IMR-90 (cell line): Measurements from ENCODE around the gene MPRIP. TPM values are rescaled to one million over a fixed set of nuclear protein-coding genes. Genes with fewer than 3 reads are reported as not detected.

Experiments used
- ATAC-seq: fragments of 200-7000 bp; cut with Tn5 transposase; 2 replicates; pipeline ENCODE4 v1.9.1; 2020; ENCODE audit warnings: low read depth, mild to moderate bottlenecking, moderate library complexity
- BruUV-seq: library from RNA; stranded (reverse); fragments of 400-500 nt; replicated peaks from 2 replicates; lab custom pipeline; 2021; lab: Mats Ljungman, UMichigan
- CTCF ChIA-PET: fragments of 300-600 bp; formaldehyde crosslinking; extraction: SDS; loops from one replicate; lab custom pipeline; 2021; ENCODE audit warnings: antibody characterized with exemption; lab: Yijun Ruan, JAX
- POLR2A ChIA-PET: fragments of 300-600 bp; sonication (Branson Sonifier 250); formaldehyde crosslinking; loops from one replicate; lab custom pipeline; 2022; ENCODE audit warnings: antibody characterized with exemption; ENCODE audit not compliant: unreplicated experiment; lab: Charles Lee
- DNase-seq: peaks from one replicate; pipeline ENCODE4 v3.0.0; 2013
- H2AFZ ChIP-seq: replicated peaks from 2 replicates; pipeline ENCODE3; 2013; ENCODE audit warnings: low read length, mild to moderate bottlenecking; ENCODE audit not compliant: poor library complexity
- H2AK5ac ChIP-seq: 2 replicates; pipeline ENCODE4 v1.6.1; 2013; ENCODE audit warnings: low read depth, low read length, inconsistent platforms
- H2AK9ac ChIP-seq: replicated peaks from 2 replicates; pipeline ENCODE3; 2013; ENCODE audit warnings: mild to moderate bottlenecking, low read depth, low read length, moderate library complexity; ENCODE audit not compliant: poor library complexity
- H2BK120ac ChIP-seq: 2 replicates; pipeline ENCODE4 v1.6.1; 2013; ENCODE audit warnings: low read depth, low read length, inconsistent platforms
- H2BK15ac ChIP-seq: 3 replicates; pipeline ENCODE4 v1.6.1; 2013; ENCODE audit warnings: low read depth, low read length, inconsistent platforms
- H2BK20ac ChIP-seq: 2 replicates; pipeline ENCODE4 v1.6.1; 2013; ENCODE audit warnings: low read depth, mild to moderate bottlenecking, inconsistent platforms, low read length, moderate library complexity
- H2BK5ac ChIP-seq: 2 replicates; pipeline ENCODE4 v1.6.1; 2013; ENCODE audit warnings: mild to moderate bottlenecking, low read depth, low read length, inconsistent platforms; ENCODE audit not compliant: poor library complexity, severe bottlenecking
- H3K14ac ChIP-seq: replicated peaks from 2 replicates; pipeline ENCODE4 v1.6.1; 2013; ENCODE audit warnings: low read depth, low read length, inconsistent platforms
- H3K18ac ChIP-seq: 2 replicates; pipeline ENCODE4 v1.6.1; 2013; ENCODE audit warnings: low read depth, low read length, control low read depth
- H3K23ac ChIP-seq: 2 replicates; pipeline ENCODE4 v1.6.1; 2013; ENCODE audit warnings: low read depth, low read length, inconsistent platforms
- H3K27ac ChIP-seq: 2 replicates; pipeline ENCODE4 v1.5.1; 2013; ENCODE audit warnings: mild to moderate bottlenecking, control low read depth, low read length; ENCODE audit not compliant: insufficient read depth
- H3K27me3 ChIP-seq: 2 replicates; pipeline ENCODE4 v1.6.1; 2013; ENCODE audit warnings: low read length; ENCODE audit not compliant: control insufficient read depth, insufficient read depth
- H3K36me3 ChIP-seq: 2 replicates; pipeline ENCODE4 v1.6.1; 2013; ENCODE audit warnings: low read length, mixed read lengths; ENCODE audit not compliant: control insufficient read depth, insufficient read depth
- H3K4ac ChIP-seq: 2 replicates; pipeline ENCODE4 v1.6.1; 2013; ENCODE audit warnings: low read depth, low read length, inconsistent platforms
- H3K4me1 ChIP-seq: 2 replicates; pipeline ENCODE4 v1.6.1; 2013; ENCODE audit warnings: low read length, mixed read lengths; ENCODE audit not compliant: control insufficient read depth, insufficient read depth
- H3K4me2 ChIP-seq: 2 replicates; pipeline ENCODE4 v1.6.1; 2013; ENCODE audit warnings: low read depth, mild to moderate bottlenecking, control low read depth, low read length, moderate library complexity
- H3K4me3 ChIP-seq: 2 replicates; pipeline ENCODE4 v1.5.1; 2013; ENCODE audit warnings: low read depth, mild to moderate bottlenecking, control low read depth, low read length, moderate library complexity; ENCODE audit not compliant: insufficient read depth
- H3K56ac ChIP-seq: 2 replicates; pipeline ENCODE4 v1.6.1; 2013; ENCODE audit warnings: low read length, inconsistent platforms; ENCODE audit not compliant: insufficient read depth; ENCODE audit errors: extremely low read depth
- H3K79me1 ChIP-seq, 2 experiments: 2 replicates each; pipeline ENCODE4 v1.6.1; 2013; ENCODE audit warnings: low read length in 2 of 2, inconsistent platforms in 1 of 2, low read depth in 1 of 2
- H3K9ac ChIP-seq: 2 replicates; pipeline ENCODE4 v1.6.1; 2013; ENCODE audit warnings: low read depth, low read length, control low read depth
- H3K9me1 ChIP-seq: 2 replicates; pipeline ENCODE4 v1.6.1; 2013; ENCODE audit warnings: low read length, inconsistent platforms; ENCODE audit not compliant: insufficient read depth
- H3K9me3 ChIP-seq: 2 replicates; pipeline ENCODE4 v1.6.1; 2013; ENCODE audit warnings: low read length; ENCODE audit not compliant: control insufficient read depth, insufficient read depth
- H4K20me1 ChIP-seq: 2 replicates; pipeline ENCODE4 v1.6.1; 2013; ENCODE audit warnings: low read length, inconsistent platforms; ENCODE audit not compliant: insufficient read depth
- H4K5ac ChIP-seq: 2 replicates; pipeline ENCODE4 v1.6.1; 2013; ENCODE audit warnings: mild to moderate bottlenecking, low read depth, low read length, control low read depth
- H4K8ac ChIP-seq, 2 experiments: 2 replicates each; pipeline ENCODE4 v1.6.1; 2013; ENCODE audit warnings: low read depth in 2 of 2, low read length in 2 of 2, control low read depth in 1 of 2, inconsistent platforms in 1 of 2
- H4K91ac ChIP-seq: 2 replicates; pipeline ENCODE4 v1.6.1; 2013; ENCODE audit warnings: low read depth, low read length, inconsistent platforms; ENCODE audit not compliant: insufficient read depth
- CEBPB ChIP-seq: IDR thresholded peaks from 2 replicates; pipeline ENCODE4 v1.6.1; 2012; ENCODE audit warnings: low read depth, low read length, improper control_type of control experiment
- CHD1 ChIP-seq: IDR thresholded peaks from 2 replicates; pipeline ENCODE4 v1.6.1; 2012; ENCODE audit warnings: low read depth, low read length, improper control_type of control experiment
- CTCF ChIP-seq: conservative IDR thresholded peaks from 2 replicates; pipeline ENCODE4 v1.5.1; 2012; ENCODE audit warnings: mild to moderate bottlenecking, low read depth, low read length, improper control_type of control experiment
- FOS ChIP-seq: fragments of 150-350 bp; IDR thresholded peaks from 2 replicates; pipeline ENCODE4 v1.6.1; 2016; ENCODE audit warnings: low read depth, low read length
- MAZ ChIP-seq: IDR thresholded peaks from 2 replicates; pipeline ENCODE4 v1.6.1; 2012; ENCODE audit warnings: low read depth, mild to moderate bottlenecking, low read length, improper control_type of control experiment, moderate library complexity, borderline replicate concordance
- MXI1 ChIP-seq: IDR thresholded peaks from 2 replicates; pipeline ENCODE4 v1.6.1; 2012; ENCODE audit warnings: low read depth, mild to moderate bottlenecking, low read length, moderate library complexity, borderline replicate concordance
- NFE2L2 ChIP-seq: fragments of 150-350 bp; IDR thresholded peaks from 2 replicates; pipeline ENCODE4 v1.6.1; 2016; ENCODE audit warnings: low read depth, mild to moderate bottlenecking, low read length
- RFX5 ChIP-seq: IDR thresholded peaks from 2 replicates; pipeline ENCODE4 v1.8.0; 2012; ENCODE audit warnings: low read depth, mild to moderate bottlenecking, low read length, moderate library complexity
- WGBS, 2 experiments: methylation state at CpG; one replicate each; pipeline versions ENCODE4 v1.1.5 to v1.1.7; 2013; ENCODE audit warnings: missing lambda C conversion rate in 2 of 2; ENCODE audit not compliant: insufficient read length in 1 of 2; ENCODE audit errors: extremely low coverage in 2 of 2; 5-methylcytosine and 5-hydroxymethylcytosine counted together
- dilution Hi-C: fragments of 300-500 bp; cut with HindIII; formaldehyde crosslinking; loops from one replicate; pipeline ENCODE4 v1.14.3; 2018; ENCODE audit warnings: low sequenced_read_pairs; ENCODE audit not compliant: unreplicated experiment
- in situ Hi-C: fragments of 300-500 bp; cut with MboI; formaldehyde crosslinking; loops from 3 replicates; pipeline ENCODE4 v1.14.3; 2019; ENCODE audit warnings: low sequenced_read_pairs, inconsistent platforms, mixed read lengths
- intact Hi-C: fragments of 100-400 bp; cut with micrococcal nuclease; formaldehyde crosslinking; loops from 2 replicates; pipeline ENCODE4 v1.10.0; 2022
- polyA plus RNA-seq, 3 experiments: library from polyadenylated mRNA; depleted of rRNA; stranded (reverse); fragments of >200 nt; gene quantifications; 2 replicates each; pipeline ENCODE4 v1.2.3, GENCODE V29; 2012; ENCODE audit warnings: low replicate concordance in 1 of 3
- total RNA-seq: library from RNA; depleted of rRNA; stranded (reverse); fragments of >200 nt; gene quantifications from 2 replicates; pipeline ENCODE4 v1.2.3, GENCODE V29; 2012
- TF ChIP-seq, protein P1 (sequence below): fragments of 150-350 bp; IDR thresholded peaks from 2 replicates; pipeline ENCODE4 v1.6.1; 2017; ENCODE audit warnings: mild to moderate bottlenecking, antibody characterized with exemption, low read length, low read depth
- TF ChIP-seq, protein P2 (sequence below): fragments of 150-350 bp; IDR thresholded peaks from 2 replicates; pipeline ENCODE4 v1.6.1; 2016; ENCODE audit warnings: low read depth, mild to moderate bottlenecking, low read length, moderate library complexity, borderline replicate concordance

Gene MPRIP
- total and polyA plus RNA-seq, 2 of the 4 experiments (the other 2 are of a cell fraction) = 111 to 149 TPM

DNA sequence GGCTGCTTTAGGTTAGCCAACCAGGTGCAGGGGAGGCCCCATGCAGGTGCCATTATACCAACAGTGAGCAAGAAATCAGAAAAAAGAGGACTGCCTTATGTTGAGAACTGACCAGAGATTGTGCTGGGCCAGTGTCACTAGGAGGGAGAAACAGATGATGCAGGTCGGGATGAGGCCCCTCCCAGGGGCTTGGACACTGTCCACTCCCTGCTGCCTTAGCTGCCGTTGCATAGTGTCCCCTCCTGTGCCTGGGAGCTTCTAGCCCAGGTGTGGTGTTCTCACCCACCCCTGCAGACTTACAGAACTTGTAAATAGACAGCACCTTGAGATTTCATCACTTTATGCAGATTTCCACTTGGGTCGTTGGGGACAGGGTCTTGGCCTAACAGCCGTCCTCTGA, 127.1 kb downstream of the MPRIP start:
- Histone ChIP-seq H3K4me3 (no peak overlapping the region), H3K14ac (no peak overlapping the region), H2AK9ac (no peak overlapping the region), H3K9ac (no peak overlapping the region), H4K20me1 (peaks cover 9% of the 10 kb centered on the region; the same call in 1 of the 2 replicates), H3K27me3 (no peaks in the 10 kb centered on the region), H3K4me2 (no peak overlapping the region), H2BK20ac (no peak overlapping the region), H3K18ac (no peak overlapping the region), H3K79me1 (peaks cover 12 to 48% of the 10 kb centered on the region in 2 experiments), H3K56ac (no peak overlapping the region), H4K5ac (no peak overlapping the region), H2BK120ac (no peak overlapping the region), H3K9me3 (no peaks in the 10 kb centered on the region), H2AK5ac (no peak overlapping the region), H3K27ac (no peak overlapping the region), H3K4me1 (no peaks in the 10 kb centered on the region), H2BK15ac (no peak overlapping the region), H3K9me1 (peaks cover 4% of the 10 kb centered on the region; the same call in 1 of the 2 replicates), H3K4ac (no peak overlapping the region), H3K23ac (no peak overlapping the region), H4K91ac (no peak overlapping the region), H2AFZ (no peak overlapping the region), H4K8ac (no peak overlapping the region), H3K36me3 (peaks cover 77% of the 10 kb centered on the region), H2BK5ac (no peak overlapping the region)
- DNase-seq (no peak), ATAC-seq (no peak)
- BruUV-seq = no TSS peak
- in situ Hi-C loops = no loop called here
- TF ChIP-seq FOS = no peak
- no peak for TF ChIP-seq MAZ
- no peak for TF ChIP-seq CHD1
- no peak for TF ChIP-seq CTCF
- no peak for TF ChIP-seq CEBPB
- TF ChIP-seq, protein P1, sequence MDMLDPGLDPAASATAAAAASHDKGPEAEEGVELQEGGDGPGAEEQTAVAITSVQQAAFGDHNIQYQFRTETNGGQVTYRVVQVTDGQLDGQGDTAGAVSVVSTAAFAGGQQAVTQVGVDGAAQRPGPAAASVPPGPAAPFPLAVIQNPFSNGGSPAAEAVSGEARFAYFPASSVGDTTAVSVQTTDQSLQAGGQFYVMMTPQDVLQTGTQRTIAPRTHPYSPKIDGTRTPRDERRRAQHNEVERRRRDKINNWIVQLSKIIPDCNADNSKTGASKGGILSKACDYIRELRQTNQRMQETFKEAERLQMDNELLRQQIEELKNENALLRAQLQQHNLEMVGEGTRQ = no peak
- TF ChIP-seq, protein P2, sequence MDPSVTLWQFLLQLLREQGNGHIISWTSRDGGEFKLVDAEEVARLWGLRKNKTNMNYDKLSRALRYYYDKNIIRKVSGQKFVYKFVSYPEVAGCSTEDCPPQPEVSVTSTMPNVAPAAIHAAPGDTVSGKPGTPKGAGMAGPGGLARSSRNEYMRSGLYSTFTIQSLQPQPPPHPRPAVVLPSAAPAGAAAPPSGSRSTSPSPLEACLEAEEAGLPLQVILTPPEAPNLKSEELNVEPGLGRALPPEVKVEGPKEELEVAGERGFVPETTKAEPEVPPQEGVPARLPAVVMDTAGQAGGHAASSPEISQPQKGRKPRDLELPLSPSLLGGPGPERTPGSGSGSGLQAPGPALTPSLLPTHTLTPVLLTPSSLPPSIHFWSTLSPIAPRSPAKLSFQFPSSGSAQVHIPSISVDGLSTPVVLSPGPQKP = no peak
- no peak for TF ChIP-seq NFE2L2
- TF ChIP-seq MXI1 = no peak
- TF ChIP-seq RFX5 = no peak
- 92% methylated on average over 2 of the region's 4 CpGs; no CpG with 5 or more reads in 1 of the 2 experiments for WGBS, 2 experiments
- POLR2A ChIA-PET = no interaction called here
- CTCF ChIA-PET = no interaction called here
- intact Hi-C loops = no loop called here
- dilution Hi-C loops = no loop called here
